Psoas muscle (tissue), 8 donors: ENCODE data around the gene STUM. TPM values are rescaled to one million over a fixed set of nuclear protein-coding genes. Genes with fewer than 3 reads are reported as not detected.

Experiments used
- ATAC-seq, 4 donors: fragments of 200-7000 bp; cut with Tn5 transposase; one replicate each; pipeline ENCODE4 v1.9.1; 2020; ENCODE audit warnings: moderate library complexity in 3 of 4, mild to moderate bottlenecking in 2 of 4
- DNase-seq, 2 donors: peaks; one replicate each; pipeline ENCODE4 v3.0.0-alpha.2; 2020
- H3K27ac ChIP-seq: fragments of 200-600 bp; one replicate; pipeline ENCODE4 v1.8.0; 2022
- H3K27me3 ChIP-seq, 3 donors: fragments of 200-600 bp in 1 of 3; one replicate each; pipeline versions ENCODE4 v1.6.1 to v1.8.0; 2013 to 2022; ENCODE audit warnings: low read length in 2 of 3, mild to moderate bottlenecking in 2 of 3, moderate library complexity in 1 of 3; ENCODE audit not compliant: insufficient read depth in 3 of 3
- H3K36me3 ChIP-seq, 2 donors: fragments of 200-600 bp in 1 of 2; one replicate each; pipeline versions ENCODE4 v1.6.1 to v1.8.0; 2013 to 2022; ENCODE audit warnings: low read depth in 1 of 2, mild to moderate bottlenecking in 1 of 2, moderate library complexity in 1 of 2; ENCODE audit not compliant: insufficient read depth in 1 of 2
- H3K4me1 ChIP-seq: fragments of 200-600 bp; one replicate; pipeline ENCODE4 v1.8.0; 2022
- H3K4me3 ChIP-seq: fragments of 200-600 bp; one replicate; pipeline ENCODE4 v1.8.0; 2022; ENCODE audit warnings: mild to moderate bottlenecking
- H3K9me3 ChIP-seq: fragments of 200-600 bp; one replicate; pipeline ENCODE4 v1.8.0; 2022
- WGBS, 3 donors: extraction: QIAGEN DNeasy Blood & Tissue Kit; methylation state at CpG; one replicate each; pipeline versions ENCODE4 v1.1.6 to v1.1.7; 2013; 5-methylcytosine and 5-hydroxymethylcytosine counted together
- intact Hi-C, 2 donors: fragments of 100-400 bp; cut with DNase I; formaldehyde crosslinking; loops; one replicate each; pipeline versions ENCODE4 v1.11.0 to v1.14.2; 2022
- polyA plus RNA-seq, 3 donors: library from polyadenylated mRNA; stranded (reverse); fragments of 200-250 nt; gene quantifications; one replicate each; pipeline ENCODE4 v1.2.3, GENCODE V29; 2013
- total RNA-seq, 4 donors: library from RNA; stranded (reverse); fragmentation: NEBNext Ultra II Directional in 2 of 4; extraction: Animal tissue kit (Norgen Biotek cat#: 25700) in 2 of 4; gene quantifications; one replicate each; pipeline versions ENCODE4 v1.2.1 to v1.2.4, GENCODE V29; 2021 to 2023
- TF ChIP-seq, protein P1 (sequence below): fragments of 200-600 bp; IDR thresholded peaks from one replicate; pipeline ENCODE4 v1.8.0; 2022; ENCODE audit warnings: antibody characterized with exemption
- donor health status: healthy with polysubstance abuse.
- donor health status: DM: no; HTN: no; CAD: no; lungs with moderate emphysema.
- donor health status: Bipolar disorder and iron deficiency.
- donor health status: healthy.
- donor health status: DM: yes; HTN: yes; CAD: no.
- donor health status: DM: no; HTN: no; CAD: no.
- donor health status: DM: no; HTN: no; CAD: no.
- donor health status: DM: yes; HTN: yes; CAD: no.

Gene STUM
- total and polyA plus RNA-seq, 7 donors = 0.34 to 1.5 (median 0.96) TPM

GRCh38 chr1:226626577-226626956 is 78.0 kb downstream of the STUM start:
- H3K4me3 ChIP-seq = no peak overlapping the region
- WGBS, 3 donors = 2 to 10% (median 4%) methylated on average over 11 of the region's 11 CpGs
- H3K9me3 ChIP-seq = peaks cover 8% of the 10 kb centered on the region
- TF ChIP-seq, protein P1, sequence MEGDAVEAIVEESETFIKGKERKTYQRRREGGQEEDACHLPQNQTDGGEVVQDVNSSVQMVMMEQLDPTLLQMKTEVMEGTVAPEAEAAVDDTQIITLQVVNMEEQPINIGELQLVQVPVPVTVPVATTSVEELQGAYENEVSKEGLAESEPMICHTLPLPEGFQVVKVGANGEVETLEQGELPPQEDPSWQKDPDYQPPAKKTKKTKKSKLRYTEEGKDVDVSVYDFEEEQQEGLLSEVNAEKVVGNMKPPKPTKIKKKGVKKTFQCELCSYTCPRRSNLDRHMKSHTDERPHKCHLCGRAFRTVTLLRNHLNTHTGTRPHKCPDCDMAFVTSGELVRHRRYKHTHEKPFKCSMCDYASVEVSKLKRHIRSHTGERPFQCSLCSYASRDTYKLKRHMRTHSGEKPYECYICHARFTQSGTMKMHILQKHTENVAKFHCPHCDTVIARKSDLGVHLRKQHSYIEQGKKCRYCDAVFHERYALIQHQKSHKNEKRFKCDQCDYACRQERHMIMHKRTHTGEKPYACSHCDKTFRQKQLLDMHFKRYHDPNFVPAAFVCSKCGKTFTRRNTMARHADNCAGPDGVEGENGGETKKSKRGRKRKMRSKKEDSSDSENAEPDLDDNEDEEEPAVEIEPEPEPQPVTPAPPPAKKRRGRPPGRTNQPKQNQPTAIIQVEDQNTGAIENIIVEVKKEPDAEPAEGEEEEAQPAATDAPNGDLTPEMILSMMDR = peak; percentile 92
- H3K36me3 ChIP-seq = no peaks in the 10 kb centered on the region
- peak; percentile 73 to 88 for DNase-seq
- no peak overlapping the region for H3K27ac ChIP-seq
- peaks cover 5% of the 10 kb centered on the region for H3K4me1 ChIP-seq
- intact Hi-C loops = no loop called here
- no peaks in the 10 kb centered on the region for H3K27me3 ChIP-seq
- ATAC-seq = peak; percentile 85 to 94 (median 90)

DNA sequence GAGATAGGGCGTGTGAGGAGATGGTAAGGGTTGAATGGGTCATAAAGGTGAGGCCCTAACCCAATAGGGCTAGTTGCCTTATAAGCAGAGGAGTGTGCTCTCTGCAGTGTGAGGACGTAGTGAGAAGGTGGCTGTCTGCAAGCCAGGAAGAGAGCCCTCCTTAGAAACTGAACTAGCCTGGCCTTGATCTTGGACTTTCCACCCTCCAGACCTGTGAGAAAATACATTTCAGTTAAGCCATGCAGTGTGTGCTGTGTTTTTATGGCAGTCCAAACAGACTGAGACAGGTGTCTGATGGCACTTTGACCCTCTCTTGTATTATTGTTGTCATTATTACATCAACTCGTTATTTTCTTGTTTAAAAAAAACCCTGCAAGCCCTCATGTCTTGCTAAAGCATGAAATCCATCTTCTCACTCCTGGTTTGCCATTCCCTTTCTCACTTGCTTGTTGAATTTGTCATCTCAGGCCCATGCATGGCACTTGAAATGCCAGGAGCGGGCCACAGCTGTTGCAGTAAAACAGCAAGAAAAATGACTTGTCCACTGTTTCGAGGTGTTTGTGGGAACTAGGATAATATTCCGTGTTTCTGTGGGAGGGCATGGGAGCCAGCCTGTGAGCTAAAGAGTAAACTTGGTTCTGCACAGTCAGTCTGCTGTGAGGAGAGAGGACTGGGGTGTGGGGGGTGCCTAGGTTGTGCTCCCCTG is 78.6 kb downstream of the STUM start:
- Histone ChIP-seq H3K27me3 (no peaks in the 10 kb centered on the region), H3K4me1 (peaks cover 5% of the 10 kb centered on the region), H3K27ac (no peak overlapping the region), H3K9me3 (peaks cover 2% of the 10 kb centered on the region), H3K4me3 (no peak overlapping the region), H3K36me3 (no peaks in the 10 kb centered on the region)
- 58 to 83% (median 59%) methylated on average over 6 of the region's 6 CpGs for WGBS, 3 donors
- TF ChIP-seq, protein P1 = no peak
- intact Hi-C loops = no loop called here
- DNase-seq = peak in 1 of 2 donors; percentile 4
- ATAC-seq = peak in 2 of 4 donors; percentile 4 to 28

- no peak overlapping the region for H3K4me3 ChIP-seq
- H3K27me3 ChIP-seq = no peaks in the 10 kb centered on the region
- WGBS, 3 donors = 62 to 65% (median 62%) methylated on average over 11 of the region's 11 CpGs
- TF ChIP-seq, protein P1 = no peak
- H3K9me3 ChIP-seq = no peaks in the 10 kb centered on the region
- no peak for ATAC-seq
- DNase-seq = peak in 1 of 2 donors; percentile 38
- H3K36me3 ChIP-seq = no peaks in the 10 kb centered on the region
- intact Hi-C loops = no loop called here
- H3K27ac ChIP-seq = no peak overlapping the region
- H3K4me1 ChIP-seq = peaks cover 5% of the 10 kb centered on the region
Observed at GRCh38 chr1:226627924-226628611, 79.5 kb downstream of the STUM start.

DNA sequence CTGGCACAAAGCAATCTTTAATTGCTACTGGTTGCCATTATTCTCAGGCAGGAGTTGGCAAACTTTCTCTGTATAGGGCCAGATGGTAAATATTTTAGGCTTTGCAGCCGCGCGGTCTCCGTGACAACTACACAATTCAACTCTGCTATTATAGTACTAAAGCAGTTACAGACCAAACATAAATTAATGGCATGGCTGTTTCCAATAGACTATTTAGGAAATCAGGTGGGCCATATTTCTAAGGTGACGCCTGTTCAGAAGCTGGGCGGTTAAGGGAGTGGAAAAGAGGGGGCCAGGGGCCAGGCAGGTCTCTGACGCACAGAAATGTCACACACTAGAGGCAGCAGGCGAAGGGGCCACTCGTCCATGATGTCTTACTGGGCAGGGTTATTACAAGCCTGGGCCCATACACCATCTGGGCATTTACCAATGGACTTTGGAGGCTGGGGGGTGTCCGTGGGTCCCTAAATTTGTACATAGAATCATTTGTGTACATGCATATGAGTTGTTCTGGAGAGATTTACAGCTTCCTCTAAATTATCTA is 80.1 kb downstream of the STUM start:
- TF ChIP-seq, protein P1 = no peak
- H3K4me3 ChIP-seq = no peak overlapping the region
- no peaks in the 10 kb centered on the region for H3K36me3 ChIP-seq
- DNase-seq (peak in 1 of 2 donors; percentile 13), ATAC-seq (no peak)
- intact Hi-C loops = no loop called here
- no peaks in the 10 kb centered on the region for H3K27me3 ChIP-seq
- 83 to 88% (median 84%) methylated on average over 10 of the region's 10 CpGs for WGBS, 3 donors
- H3K9me3 ChIP-seq = no peaks in the 10 kb centered on the region
- peaks cover 9% of the 10 kb centered on the region for H3K4me1 ChIP-seq
- H3K27ac ChIP-seq = no peak overlapping the region
